Retina (tissue), 1 donor: ENCODE data around the gene HDX.
A peak's percentile ranks its signal among the peaks of the same experiment; 100 is the strongest.
"Not testable (repeated sequence)": the region's sequence is repeated elsewhere in the genome, so short reads cannot be mapped to it uniquely, and the experiment has no call there.

Source experiments
- DNase-seq: peaks from one replicate; pipeline ENCODE4 v3.0.0-alpha.2; 2016

HDX gene

DNA sequence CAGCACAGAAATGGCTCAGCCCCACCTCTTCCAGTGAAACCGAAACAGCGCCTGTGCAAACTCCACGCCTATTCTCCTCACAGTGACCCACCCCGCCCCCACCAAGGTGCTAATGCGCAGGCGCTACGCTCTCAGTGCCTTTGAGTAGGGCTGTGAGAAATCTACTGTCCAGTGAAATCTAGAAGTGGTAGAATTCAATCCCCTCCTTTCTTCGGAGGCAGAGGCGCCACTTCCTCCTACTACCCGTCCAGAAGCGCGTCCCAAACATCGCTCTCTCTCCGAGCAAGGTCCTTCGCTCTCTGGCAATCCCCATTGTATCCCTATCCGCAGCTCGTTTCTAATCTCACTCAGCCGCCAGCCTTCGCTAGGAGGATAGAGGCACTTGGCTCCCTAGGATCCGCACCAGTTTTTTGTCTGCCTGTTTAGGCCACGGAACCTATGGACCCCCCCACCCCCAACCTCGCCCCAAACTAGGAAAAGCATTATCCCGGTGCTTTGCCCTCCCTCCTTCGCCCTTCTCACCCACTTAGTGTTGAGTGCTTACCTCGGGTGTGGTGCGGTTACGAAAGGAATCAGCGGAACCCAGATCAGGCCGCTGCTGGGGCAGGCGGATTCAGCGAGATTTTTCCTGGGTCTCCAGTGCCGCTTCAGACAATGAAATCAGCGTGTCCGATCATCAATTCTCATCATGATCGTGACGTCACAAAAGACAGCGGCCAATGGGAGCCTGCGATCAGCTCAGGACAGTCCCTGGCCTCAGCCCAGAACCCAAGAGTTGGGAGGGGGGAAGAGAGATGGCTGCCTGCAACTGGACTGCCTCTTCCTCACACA lies at the start of gene HDX:
Gene HDX, minus strand, starts transcription at position 656 of the 831 bp plus-strand sequence. CDS start 27,056 bp downstream, outside the sequence.
- peak; percentile 84 for DNase-seq

DNA sequence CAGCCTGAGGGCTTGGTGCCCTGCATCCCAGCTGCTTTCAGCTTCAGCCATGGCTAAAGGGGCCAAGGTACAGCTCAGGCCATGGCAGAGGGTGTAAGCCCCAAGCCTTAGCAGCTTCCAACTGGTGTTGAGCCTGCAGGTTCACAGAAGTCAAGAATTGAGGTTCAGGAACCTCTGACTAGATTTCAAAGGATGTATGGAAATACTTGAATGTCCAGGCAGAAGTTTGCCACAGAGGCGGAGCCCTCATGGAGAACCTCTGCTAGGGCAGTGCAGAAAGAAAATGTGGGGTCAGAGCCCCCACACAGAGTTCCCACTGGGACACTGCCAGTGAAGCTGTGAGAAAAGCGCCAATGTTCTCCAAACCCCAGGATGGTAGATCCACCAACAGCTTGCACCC lies 39.1 kb upstream of the HDX start:
- DNase-seq: not testable (repeated sequence)

DNA sequence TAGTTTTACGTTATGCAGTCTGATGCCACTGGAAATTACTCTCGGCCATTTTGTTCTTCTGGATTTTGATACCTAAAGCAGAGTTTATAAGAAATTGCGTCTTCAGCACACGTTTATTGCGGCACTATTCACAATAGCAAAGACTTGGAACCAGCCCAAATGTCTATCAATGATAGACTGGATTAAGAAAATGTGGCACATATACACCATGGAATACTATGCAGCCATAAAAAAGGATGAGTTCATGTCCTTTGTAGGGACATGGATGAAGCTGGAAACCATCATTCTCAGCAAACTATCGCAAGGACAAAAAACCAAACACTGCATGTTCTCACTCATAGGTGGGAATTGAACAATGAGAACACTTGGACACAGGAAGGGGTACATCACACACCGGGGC lies 35.4 kb upstream of the HDX start:
- DNase-seq: not testable (repeated sequence)

- DNase-seq: no peak
These were observed 13.8 kb downstream of the HDX start for GRCh38 chrX:84488426-84488825.

GRCh38 chrX:84487365-84488353 lies 14.6 kb downstream of the HDX start:
- no peak for DNase-seq

- no peak for DNase-seq
These were observed 23.2 kb downstream of the HDX start for GRCh38 chrX:84479086-84479485.

DNA sequence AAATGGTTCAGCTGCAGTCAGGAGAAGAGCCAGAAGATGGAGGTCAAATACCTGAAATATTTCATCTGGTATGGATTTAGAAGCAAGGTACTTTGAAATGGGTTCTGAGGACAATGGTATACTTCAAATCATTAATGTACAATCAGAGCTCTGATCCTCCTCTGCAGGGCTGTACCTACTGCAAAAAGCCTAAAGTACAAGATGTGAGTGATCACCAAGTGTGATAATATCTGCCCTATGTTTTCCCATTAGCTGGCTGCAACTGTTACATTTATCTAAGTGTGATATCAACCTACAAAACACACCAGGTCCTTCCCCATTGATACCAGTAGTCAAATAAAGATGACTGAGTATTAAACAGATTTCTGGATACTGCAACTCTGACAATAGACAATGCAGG lies 25.1 kb downstream of the HDX start:
- DNase-seq: no peak

DNA sequence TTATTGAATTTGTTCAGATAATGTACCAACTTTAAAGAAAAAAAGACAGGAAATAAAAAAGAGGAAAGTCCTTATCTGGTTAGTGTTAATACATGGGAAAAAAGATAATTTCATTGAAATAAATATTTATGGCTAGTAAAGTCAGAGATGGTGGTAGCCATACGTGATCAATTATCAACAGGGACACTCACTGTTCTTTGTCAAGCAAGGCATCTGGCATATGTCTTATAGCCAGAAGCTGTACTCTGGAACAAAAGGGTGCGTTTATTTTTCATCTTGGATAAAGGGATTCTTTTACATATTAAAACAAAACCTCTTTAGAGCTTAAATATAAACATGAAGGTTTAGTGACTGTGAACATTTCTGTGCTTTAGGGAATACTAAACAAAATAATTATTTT lies 26.7 kb downstream of the HDX start:
- no peak for DNase-seq

- DNase-seq: no peak
These were observed 27.2 kb downstream of the HDX start for GRCh38 chrX:84475101-84475500.

- DNase-seq: no peak
These were observed 33.0 kb downstream of the HDX start for GRCh38 chrX:84469226-84469625.

GRCh38 chrX:84467898-84468297 lies 34.4 kb downstream of the HDX start:
- no peak for DNase-seq

DNA sequence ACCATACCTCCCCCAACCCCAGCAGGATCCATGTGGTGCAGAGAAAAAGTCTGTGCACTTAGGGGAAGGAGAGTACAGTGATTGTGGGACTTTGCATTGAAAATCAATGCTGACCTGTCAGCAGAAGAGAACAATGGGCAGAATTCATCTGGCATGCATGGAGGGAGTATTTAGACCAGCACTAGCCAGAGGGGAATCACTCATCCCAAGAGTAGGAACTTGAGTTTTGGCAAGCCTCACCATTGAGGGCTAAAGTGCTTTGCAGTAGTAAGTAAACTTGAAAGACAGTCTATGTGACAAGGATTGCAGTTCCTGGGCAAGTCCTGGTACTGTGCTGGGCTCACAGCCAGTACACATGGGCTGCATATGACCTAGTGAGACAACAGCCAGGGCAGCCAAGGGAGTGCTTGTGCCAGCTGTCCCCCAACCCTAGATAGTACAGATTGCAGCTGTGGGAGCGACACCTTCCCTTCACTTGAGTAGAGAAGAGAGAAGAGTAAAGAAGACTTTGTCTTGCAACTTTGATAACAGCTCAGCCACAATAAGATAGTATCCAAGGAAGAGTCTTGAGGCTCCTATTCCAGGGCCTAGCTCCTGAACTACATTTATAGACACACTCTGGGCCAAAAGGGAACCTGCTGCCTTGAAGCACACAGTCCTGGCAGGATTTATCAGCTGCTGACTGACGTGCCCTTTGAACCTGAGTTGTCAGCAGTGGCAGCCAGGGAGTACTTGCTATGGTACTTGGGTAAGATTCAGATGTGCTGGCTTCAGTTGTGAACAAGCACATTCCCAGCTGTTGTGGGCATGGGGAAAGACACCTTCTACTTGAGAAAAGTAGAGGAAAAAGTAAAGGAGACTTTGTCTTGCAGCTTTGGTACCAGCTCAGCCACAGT lies 48.7 kb downstream of the HDX start:
- DNase-seq: no peak

DNA sequence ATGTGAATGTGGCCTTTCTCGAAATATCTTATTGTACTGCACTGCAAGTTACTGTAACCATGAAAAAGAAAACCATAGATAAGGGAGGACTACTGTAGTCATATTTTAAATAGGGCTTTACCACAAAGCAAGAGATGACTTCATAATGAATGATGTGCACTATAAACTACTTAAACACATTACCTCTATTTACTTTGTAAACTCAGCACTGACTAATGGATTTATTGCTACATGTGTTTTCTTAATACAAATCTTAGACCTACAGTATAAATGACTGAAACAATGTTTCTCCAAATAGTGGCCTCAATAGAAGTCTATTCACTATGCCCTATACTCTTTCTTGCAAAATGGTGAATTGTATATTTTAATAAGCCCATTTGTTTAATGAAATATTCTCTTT lies 61.1 kb downstream of the HDX start:
- no peak for DNase-seq

DNA sequence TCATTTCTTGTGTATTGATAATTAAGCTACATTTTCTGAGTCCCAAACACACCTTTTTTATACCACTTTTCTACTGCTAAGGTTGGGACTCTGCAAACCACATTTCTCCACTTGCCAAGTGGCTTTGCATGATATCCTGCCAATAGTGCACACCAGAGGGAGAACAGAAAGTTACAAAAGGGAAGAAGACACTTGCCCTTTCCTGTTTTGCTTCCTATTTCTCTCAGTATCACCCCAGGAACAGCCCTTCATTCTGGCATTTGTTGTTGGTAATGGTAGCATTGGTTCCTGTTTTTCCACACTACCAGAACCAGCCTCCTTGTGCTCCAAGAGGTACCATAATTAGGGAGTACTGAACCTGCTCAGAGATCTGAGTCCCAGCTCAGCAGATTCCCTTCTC lies 87.1 kb downstream of the HDX start:
- DNase-seq: no peak

DNA sequence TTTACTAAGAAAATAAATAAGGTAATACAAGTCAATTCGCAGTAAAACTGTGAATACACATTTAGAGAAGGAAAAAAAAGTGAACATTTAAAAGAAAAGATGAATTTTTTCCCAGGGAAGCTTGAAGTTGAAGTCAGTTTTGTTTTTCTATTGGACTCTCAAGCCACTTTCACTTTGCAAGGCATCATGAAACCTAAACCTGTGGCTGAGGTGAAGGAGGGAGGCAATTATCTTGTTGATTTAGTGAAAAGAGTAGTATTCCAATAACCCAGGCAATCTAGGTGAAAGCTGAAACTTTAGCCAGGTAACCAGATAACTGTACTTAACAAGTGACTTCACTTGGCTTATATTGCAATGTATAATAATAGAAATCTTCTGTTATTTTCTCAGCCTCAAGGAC lies 138.6 kb downstream of the HDX start:
- no peak for DNase-seq

DNA sequence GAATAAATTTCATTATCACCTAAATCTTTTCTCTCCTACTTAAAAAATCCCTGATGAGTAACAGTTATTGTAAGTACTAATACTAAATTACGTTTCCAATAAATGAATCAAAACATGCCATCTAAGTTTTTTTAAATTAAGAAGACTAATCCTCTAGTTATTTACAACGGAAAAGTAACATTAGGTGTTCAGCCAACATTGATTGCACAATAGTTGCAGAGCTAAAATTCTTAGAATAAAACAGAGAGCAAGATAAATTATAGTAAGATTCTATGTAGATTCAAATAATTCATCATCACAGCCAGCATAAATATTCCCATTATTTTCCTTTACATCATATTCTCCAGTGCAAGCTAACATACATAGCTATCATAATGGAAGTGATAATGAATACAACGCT lies 139.2 kb downstream of the HDX start:
- DNase-seq: no peak

DNA sequence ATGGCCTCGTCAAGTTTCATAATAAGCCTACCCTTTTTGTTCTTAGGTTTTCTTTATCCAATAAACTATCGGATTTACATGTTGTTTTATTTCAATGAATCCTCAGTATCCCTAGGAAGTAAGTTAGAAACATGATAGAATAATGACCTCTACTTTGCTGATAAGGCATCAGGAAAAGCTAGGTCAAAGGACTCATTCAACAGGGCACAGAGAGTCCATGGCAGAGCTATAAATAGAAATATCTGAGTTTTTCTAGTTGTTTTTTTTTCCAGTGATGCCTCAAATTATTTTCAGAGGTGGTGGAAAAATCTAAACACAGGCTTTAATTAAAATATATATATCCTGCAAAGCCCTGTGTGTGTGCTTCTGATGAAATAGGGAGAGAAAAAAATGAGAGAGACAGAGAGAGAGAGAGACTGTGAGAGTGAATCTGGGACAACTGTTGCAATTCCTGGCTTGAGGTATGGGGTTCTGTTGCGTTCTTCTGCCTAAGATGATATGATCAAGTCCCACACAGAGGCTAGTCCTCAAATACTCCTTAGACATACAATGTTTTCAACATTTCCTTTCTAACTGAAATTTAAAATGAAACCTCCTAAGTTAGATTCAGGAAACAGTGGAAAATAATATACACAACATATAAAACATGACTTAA lies 139.9 kb downstream of the HDX start:
- no peak for DNase-seq

DNA sequence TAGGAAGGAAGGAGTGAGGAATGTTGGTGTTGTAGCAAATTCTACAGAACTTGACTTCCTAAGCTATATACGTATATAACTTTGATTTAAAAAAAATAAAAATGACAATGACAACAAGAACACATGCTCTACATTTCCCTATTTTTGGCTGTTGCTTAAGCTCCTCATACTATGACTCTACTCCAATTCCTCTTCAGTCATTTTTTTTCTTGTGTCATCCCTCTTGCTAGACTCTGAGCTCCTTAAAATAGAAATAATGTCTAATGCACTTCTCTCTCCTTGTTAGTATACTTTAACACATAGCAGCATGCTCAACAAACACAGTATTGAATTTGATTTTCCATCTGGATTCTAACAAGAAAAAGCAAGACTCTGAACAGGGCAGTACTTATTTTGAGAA lies 144.0 kb downstream of the HDX start:
- DNase-seq: no peak

DNA sequence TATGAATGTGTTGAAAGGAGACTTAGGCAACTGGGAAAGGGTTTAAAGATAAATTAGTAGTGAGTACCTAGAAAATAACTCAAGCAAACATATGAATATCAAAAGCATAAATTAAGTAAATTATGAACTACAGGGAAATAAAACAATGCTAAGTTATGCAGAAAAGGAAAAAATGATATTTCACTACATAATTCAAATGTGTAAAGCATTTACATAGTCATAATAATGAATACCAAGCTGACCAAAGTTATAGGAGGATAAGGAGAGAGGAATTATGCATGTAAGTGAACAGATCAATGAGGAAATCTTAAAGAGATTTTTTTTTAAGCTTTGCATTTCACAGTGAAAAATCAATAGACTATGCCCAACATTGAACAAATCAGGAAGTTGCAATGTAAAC lies 145.0 kb downstream of the HDX start:
- no peak for DNase-seq

GRCh38 chrX:84340968-84341367 lies 161.3 kb downstream of the HDX start:
- no peak for DNase-seq

- no peak for DNase-seq
These were observed 162.5 kb downstream of the HDX start for GRCh38 chrX:84339507-84340364.
